Fibroblast of mammary gland (primary cell): ENCODE data around the gene CILP2.

Source experiments
- DNase-seq: peaks from one replicate; pipeline ENCODE4 v3.0.0-alpha.2; 2010; ENCODE audit warnings: low read depth
- H3K4me3 ChIP-seq: 2 replicates; pipeline ENCODE4 v1.5.1; 2011; ENCODE audit warnings: low read depth, mild to moderate bottlenecking, low read length, moderate library complexity; ENCODE audit not compliant: control insufficient read depth
- CTCF ChIP-seq: conservative IDR thresholded peaks from 2 replicates; pipeline ENCODE4 v1.5.1; 2011; ENCODE audit warnings: low read depth, low read length, inconsistent platforms; ENCODE audit not compliant: control insufficient read depth, insufficient read depth

The CILP2 gene

GRCh38 chr19:19515642-19516519, 22.2 kb upstream of the CILP2 start, which contains the start of gene NDUFA13:
Gene NDUFA13 (plus strand): TSS chr19:19516225. CDS start chr19:19516239, 14 bp downstream.
- DNase-seq, result peak; percentile 89

GRCh38 chr19:19517235-19517619, 20.8 kb upstream of the CILP2 start:
- no peak for TF ChIP-seq CTCF
- H3K4me3 ChIP-seq, result peak overlapping the region; percentile 94
- DNase-seq, result no peak

More at GRCh38 chr19:19515642-19516519, 22.2 kb upstream of the CILP2 start, which contains the start of gene NDUFA13:
- peak within 1 kb of the TSS; percentile 94 for H3K4me3 ChIP-seq
- TF ChIP-seq CTCF, result peak; percentile 23

- no peak for TF ChIP-seq CTCF
- no peak overlapping the region for H3K4me3 ChIP-seq
- no peak for DNase-seq
Measured at GRCh38 chr19:19520989-19521388, 17.1 kb upstream of the CILP2 start.

GRCh38 chr19:19523177-19523576, 14.9 kb upstream of the CILP2 start:
- TF ChIP-seq CTCF, result no peak
- H3K4me3 ChIP-seq, result no peak overlapping the region
- DNase-seq, result no peak

GRCh38 chr19:19524053-19524452, 14.0 kb upstream of the CILP2 start:
- no peak for TF ChIP-seq CTCF
- no peak for DNase-seq

GRCh38 chr19:19525611-19526380, 12.3 kb upstream of the CILP2 start:
- DNase-seq, result no peak
- TF ChIP-seq CTCF, result no peak
- no peak overlapping the region for H3K4me3 ChIP-seq

More at GRCh38 chr19:19524053-19524452, 14.0 kb upstream of the CILP2 start:
- H3K4me3 ChIP-seq, result no peak overlapping the region
